HEK293T (cell line): ENCODE results near the gene PPFIBP1.

Source experiments
- ARNT ChIP-seq: fragments of 450-650 bp; IDR thresholded peaks from 2 replicates; pipeline ENCODE4 v1.6.1; 2017; ENCODE audit warnings: mild to moderate bottlenecking
- BHLHE40 ChIP-seq: fragments of 450-650 bp; IDR thresholded peaks from 2 replicates; pipeline ENCODE4 v1.6.1; 2016; ENCODE audit warnings: mild to moderate bottlenecking, moderate library complexity, borderline replicate concordance
- CTBP1 ChIP-seq: fragments of 450-650 bp; IDR thresholded peaks from 2 replicates; pipeline ENCODE4 v1.6.1; 2016; ENCODE audit warnings: borderline replicate concordance
- FOXK2 ChIP-seq: fragments of 450-650 bp; IDR thresholded peaks from 2 replicates; pipeline ENCODE4 v1.6.1; 2016; ENCODE audit warnings: mild to moderate bottlenecking
- FOXM1 ChIP-seq: fragments of 450-650 bp; IDR thresholded peaks from 2 replicates; pipeline ENCODE4 v1.6.1; 2017; ENCODE audit warnings: mild to moderate bottlenecking, borderline replicate concordance
- HDGF ChIP-seq: fragments of 450-650 bp; IDR thresholded peaks from 2 replicates; pipeline ENCODE4 v1.6.1; 2017; ENCODE audit warnings: antibody characterized with exemption, borderline replicate concordance
- PKNOX1 ChIP-seq: fragments of 450-650 bp; IDR thresholded peaks from 2 replicates; pipeline ENCODE4 v1.6.1; 2016
- SP1 ChIP-seq: fragments of 450-650 bp; IDR thresholded peaks from 2 replicates; pipeline ENCODE4 v1.6.1; 2017
- SUZ12 ChIP-seq: fragments of 450-650 bp; IDR thresholded peaks from 2 replicates; pipeline ENCODE4 v1.6.1; 2016; ENCODE audit warnings: mild to moderate bottlenecking
- TARDBP ChIP-seq: fragments of 450-650 bp; IDR thresholded peaks from 2 replicates; pipeline ENCODE4 v1.6.1; 2016
- ZNF384 ChIP-seq: fragments of 450-650 bp; IDR thresholded peaks from 2 replicates; pipeline ENCODE4 v1.6.1; 2016

- TF ChIP-seq SUZ12 (no peak), CTBP1 (no peak), BHLHE40 (no peak), TARDBP (no peak), FOXK2 (no peak), FOXM1 (no peak), ARNT (no peak), ZNF384 (no peak), HDGF (no peak), PKNOX1 (no peak), SP1 (no peak)
These were observed 92.5 kb downstream of the PPFIBP1 start for GRCh38 chr12:27616356-27617142.
